Measurements from ENCODE around the gene NAA10.

NAA10 gene

GRCh38 chrX:153882557-153882956, 52.3 kb downstream of the NAA10 start:
- no peak for DNase-seq

- DNase-seq, result no peak
Measured at GRCh38 chrX:153882086-153882498, 52.7 kb downstream of the NAA10 start.

GRCh38 chrX:153881281-153881680, 53.6 kb downstream of the NAA10 start:
- no peak for DNase-seq

- no peak for DNase-seq
Measured at GRCh38 chrX:153880440-153880815, 54.4 kb downstream of the NAA10 start.

GRCh38 chrX:153879741-153880439, 54.9 kb downstream of the NAA10 start:
- no peak for DNase-seq

Data from activated CD4-positive, alpha-beta T cell treated with anti-CD3 and anti-CD28 coated beads, Interleukin-2, Interleukin-6, amounts not matched to agents 100 ng/mL and 50 ng/mL, durations not matched to agents 16 hours and 8 hours (primary cell).